Ishikawa (cell line): Measurements from ENCODE around the gene YRDC.

Experiments
- CEBPB ChIP-seq: IDR thresholded peaks from 2 replicates; pipeline ENCODE4 v1.6.1; 2012
- CREB1 ChIP-seq: IDR thresholded peaks from 2 replicates; pipeline ENCODE4 v1.6.1; 2012; ENCODE audit warnings: low read depth
- EGR1 ChIP-seq: IDR thresholded peaks from 2 replicates; pipeline ENCODE4 v1.6.1; 2012
- EP300 ChIP-seq: IDR thresholded peaks from 2 replicates; pipeline ENCODE4 v1.6.1; 2012; ENCODE audit warnings: borderline replicate concordance
- FOXM1 ChIP-seq: IDR thresholded peaks from 2 replicates; pipeline ENCODE4 v1.6.1; 2012; ENCODE audit warnings: low read depth, borderline replicate concordance
- NFIC ChIP-seq: IDR thresholded peaks from 2 replicates; pipeline ENCODE4 v1.6.1; 2012
- RAD21 ChIP-seq: IDR thresholded peaks from 2 replicates; pipeline ENCODE4 v1.6.1; 2012; ENCODE audit warnings: low read depth
- TAF1 ChIP-seq: IDR thresholded peaks from 2 replicates; pipeline ENCODE4 v1.6.1; 2012; ENCODE audit warnings: low read depth, mild to moderate bottlenecking
- TCF12 ChIP-seq: IDR thresholded peaks from 2 replicates; pipeline ENCODE4 v1.6.1; 2012; ENCODE audit warnings: low read depth
- TEAD4 ChIP-seq: IDR thresholded peaks from 2 replicates; pipeline ENCODE4 v1.6.1; 2012
- YY1 ChIP-seq: IDR thresholded peaks from 2 replicates; pipeline ENCODE4 v1.6.1; 2012; ENCODE audit warnings: low read depth
- ZBTB7A ChIP-seq: IDR thresholded peaks from 2 replicates; pipeline ENCODE4 v1.6.1; 2012; ENCODE audit warnings: low read depth
- TF ChIP-seq, protein P1 (sequence below): IDR thresholded peaks from 2 replicates; pipeline ENCODE4 v1.6.1; 2012
- TF ChIP-seq, protein P2 (sequence below): IDR thresholded peaks from 2 replicates; pipeline ENCODE4 v1.6.1; 2012
- TF ChIP-seq, protein P3 (sequence below): IDR thresholded peaks from 2 replicates; pipeline ENCODE4 v1.6.1; 2012; ENCODE audit warnings: low read depth, mild to moderate bottlenecking

The YRDC gene

DNA sequence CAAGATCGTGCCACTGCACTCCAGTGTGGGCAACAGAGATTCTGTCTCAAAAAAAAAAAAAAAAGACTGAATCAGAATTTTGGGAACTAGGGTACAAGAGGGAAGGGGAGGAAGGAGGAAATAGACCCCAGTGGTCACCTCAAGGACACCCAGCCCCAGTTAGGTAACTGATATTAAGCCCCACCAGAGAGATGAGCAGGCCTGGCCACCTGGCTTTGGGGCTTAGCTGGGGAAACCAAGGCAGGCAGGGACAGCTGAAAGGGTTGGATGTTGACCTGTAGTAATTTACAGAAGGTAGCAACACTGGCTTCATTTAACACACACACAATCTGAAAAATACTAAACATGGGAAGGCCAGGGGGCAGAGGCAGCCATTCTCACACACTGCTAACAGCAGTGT, 5.6 kb downstream of the YRDC start:
- TF ChIP-seq, protein P1, sequence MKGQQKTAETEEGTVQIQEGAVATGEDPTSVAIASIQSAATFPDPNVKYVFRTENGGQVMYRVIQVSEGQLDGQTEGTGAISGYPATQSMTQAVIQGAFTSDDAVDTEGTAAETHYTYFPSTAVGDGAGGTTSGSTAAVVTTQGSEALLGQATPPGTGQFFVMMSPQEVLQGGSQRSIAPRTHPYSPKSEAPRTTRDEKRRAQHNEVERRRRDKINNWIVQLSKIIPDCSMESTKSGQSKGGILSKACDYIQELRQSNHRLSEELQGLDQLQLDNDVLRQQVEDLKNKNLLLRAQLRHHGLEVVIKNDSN: no peak
- TF ChIP-seq TCF12 (no peak), NFIC (no peak), FOXM1 (no peak), RAD21 (no peak), CEBPB (no peak), YY1 (no peak), EGR1 (no peak), TAF1 (no peak), ZBTB7A (no peak), CREB1 (no peak), EP300 (no peak), TEAD4 (no peak)
- TF ChIP-seq, protein P2, sequence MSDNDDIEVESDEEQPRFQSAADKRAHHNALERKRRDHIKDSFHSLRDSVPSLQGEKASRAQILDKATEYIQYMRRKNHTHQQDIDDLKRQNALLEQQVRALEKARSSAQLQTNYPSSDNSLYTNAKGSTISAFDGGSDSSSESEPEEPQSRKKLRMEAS: no peak
- TF ChIP-seq, protein P3, sequence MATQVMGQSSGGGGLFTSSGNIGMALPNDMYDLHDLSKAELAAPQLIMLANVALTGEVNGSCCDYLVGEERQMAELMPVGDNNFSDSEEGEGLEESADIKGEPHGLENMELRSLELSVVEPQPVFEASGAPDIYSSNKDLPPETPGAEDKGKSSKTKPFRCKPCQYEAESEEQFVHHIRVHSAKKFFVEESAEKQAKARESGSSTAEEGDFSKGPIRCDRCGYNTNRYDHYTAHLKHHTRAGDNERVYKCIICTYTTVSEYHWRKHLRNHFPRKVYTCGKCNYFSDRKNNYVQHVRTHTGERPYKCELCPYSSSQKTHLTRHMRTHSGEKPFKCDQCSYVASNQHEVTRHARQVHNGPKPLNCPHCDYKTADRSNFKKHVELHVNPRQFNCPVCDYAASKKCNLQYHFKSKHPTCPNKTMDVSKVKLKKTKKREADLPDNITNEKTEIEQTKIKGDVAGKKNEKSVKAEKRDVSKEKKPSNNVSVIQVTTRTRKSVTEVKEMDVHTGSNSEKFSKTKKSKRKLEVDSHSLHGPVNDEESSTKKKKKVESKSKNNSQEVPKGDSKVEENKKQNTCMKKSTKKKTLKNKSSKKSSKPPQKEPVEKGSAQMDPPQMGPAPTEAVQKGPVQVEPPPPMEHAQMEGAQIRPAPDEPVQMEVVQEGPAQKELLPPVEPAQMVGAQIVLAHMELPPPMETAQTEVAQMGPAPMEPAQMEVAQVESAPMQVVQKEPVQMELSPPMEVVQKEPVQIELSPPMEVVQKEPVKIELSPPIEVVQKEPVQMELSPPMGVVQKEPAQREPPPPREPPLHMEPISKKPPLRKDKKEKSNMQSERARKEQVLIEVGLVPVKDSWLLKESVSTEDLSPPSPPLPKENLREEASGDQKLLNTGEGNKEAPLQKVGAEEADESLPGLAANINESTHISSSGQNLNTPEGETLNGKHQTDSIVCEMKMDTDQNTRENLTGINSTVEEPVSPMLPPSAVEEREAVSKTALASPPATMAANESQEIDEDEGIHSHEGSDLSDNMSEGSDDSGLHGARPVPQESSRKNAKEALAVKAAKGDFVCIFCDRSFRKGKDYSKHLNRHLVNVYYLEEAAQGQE: no peak

DNA sequence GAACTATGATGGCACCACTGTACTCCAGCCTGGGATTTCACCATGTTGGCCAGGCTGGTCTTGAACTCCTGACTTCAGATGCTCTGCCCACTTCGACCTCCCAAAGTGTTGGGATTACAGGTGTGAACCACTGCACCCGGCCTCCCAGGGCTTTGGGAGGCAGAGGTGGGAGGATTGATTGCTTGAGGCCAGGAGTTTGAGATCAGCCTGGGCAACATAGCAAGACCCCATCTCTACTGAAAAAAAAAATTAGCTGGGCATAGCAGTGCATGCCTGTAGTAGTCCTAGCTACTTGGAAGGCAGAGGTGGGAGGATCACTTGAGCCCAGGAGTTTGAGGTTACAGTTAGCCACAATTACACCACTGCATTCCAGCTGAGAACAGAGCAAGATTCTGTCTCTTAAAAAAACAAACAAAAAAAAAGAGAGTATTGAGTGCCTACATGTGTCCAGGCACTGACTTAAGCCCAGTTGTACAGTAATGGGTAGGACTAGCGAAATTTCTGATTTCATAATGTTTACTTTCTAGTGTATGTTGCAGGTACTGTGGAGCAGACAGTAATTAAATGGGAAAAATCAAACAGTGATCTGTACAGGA, 10.2 kb downstream of the YRDC start:
- TF ChIP-seq, protein P1: no peak
- TF ChIP-seq CEBPB: no peak
- TF ChIP-seq TAF1: no peak
- TF ChIP-seq YY1: no peak
- TF ChIP-seq FOXM1: no peak
- no peak for TF ChIP-seq TCF12
- no peak for TF ChIP-seq CREB1
- TF ChIP-seq TEAD4: no peak
- TF ChIP-seq ZBTB7A: no peak
- TF ChIP-seq, protein P2: no peak
- TF ChIP-seq EGR1: no peak
- TF ChIP-seq RAD21: no peak
- TF ChIP-seq EP300: no peak

DNA sequence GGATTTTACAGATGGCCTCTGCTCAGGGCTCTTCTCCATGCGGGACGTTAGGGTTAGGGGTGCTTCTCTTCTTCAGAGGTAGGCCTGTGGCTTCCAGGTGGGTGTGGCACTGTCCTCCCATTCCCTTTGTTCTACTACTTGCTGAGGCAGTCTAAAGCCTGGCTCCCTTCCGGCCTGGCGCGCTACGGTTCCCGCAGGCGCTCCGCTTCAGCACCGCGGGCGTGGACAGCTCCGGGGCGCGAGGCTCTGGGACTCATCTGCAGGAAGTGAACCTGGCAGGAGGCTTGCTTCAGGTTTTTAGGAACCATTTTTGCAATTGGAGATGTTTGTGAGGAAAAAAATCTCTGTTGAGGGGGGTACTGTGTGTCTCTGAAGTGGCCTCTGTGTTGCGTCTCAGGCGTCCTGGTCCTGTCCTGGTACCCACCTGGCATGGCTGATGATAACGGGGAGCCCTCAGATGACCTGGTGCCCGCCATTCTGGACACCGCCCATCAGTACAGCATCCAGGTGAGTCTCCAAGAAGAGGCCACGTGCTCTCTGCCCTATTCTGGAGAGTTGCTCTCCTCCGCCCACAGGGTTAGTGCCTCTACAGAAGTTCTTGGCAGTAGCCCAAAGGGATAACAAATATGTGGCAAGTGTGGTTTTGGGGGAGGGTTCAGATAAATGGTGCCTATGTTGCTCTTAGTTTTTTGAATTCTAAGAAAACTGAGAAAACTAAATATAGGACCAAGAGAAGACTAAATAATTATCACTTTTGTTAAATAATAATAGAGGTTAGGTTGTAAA, 12.5 kb downstream of the YRDC start:
- TF ChIP-seq EP300 (no peak), ZBTB7A (no peak), YY1 (peak; percentile 48; the same call in 1 of the 2 replicates), TCF12 (0 out of 2 replicates have a peak, but pooled peaks have one; percentile 0), FOXM1 (no peak), CREB1 (no peak), RAD21 (peak; percentile 12; the same call in 1 of the 2 replicates), TEAD4 (peak; percentile 51; the same call in 1 of the 2 replicates), NFIC (no peak), CEBPB (no peak), TAF1 (no peak), EGR1 (no peak)
- TF ChIP-seq, protein P3: peak; percentile 100
- TF ChIP-seq, protein P1: no peak
- TF ChIP-seq, protein P2: peak; percentile 92
